Transverse colon (tissue), 4 donors: ENCODE results near the gene TMEM129. TPM values are rescaled to one million over a fixed set of nuclear protein-coding genes. Genes with fewer than 3 reads are reported as not detected.

Experiments used
- DNase-seq: peaks from one replicate; pipeline ENCODE4 v3.0.0-alpha.2; 2019
- H3K27ac ChIP-seq, 4 donors: fragments of 200-600 bp; sonication (generic); 2 replicates each; pipeline ENCODE4 v1.5.1; 2016 to 2018; ENCODE audit warnings: inconsistent platforms in 4 of 4
- H3K27me3 ChIP-seq: fragments of 200-600 bp; sonication (generic); 2 replicates; pipeline ENCODE4 v1.5.1; 2017; ENCODE audit warnings: inconsistent platforms
- H3K36me3 ChIP-seq, 4 donors: fragments of 200-600 bp; sonication (generic); 2 replicates each; pipeline ENCODE4 v1.5.1; 2017 to 2019; ENCODE audit warnings: inconsistent platforms in 4 of 4
- H3K4me1 ChIP-seq, 4 donors: fragments of 200-600 bp; sonication (generic); 2 replicates each; pipeline ENCODE4 v1.5.1; 2017 to 2020; ENCODE audit warnings: inconsistent platforms in 4 of 4
- H3K4me3 ChIP-seq, 4 donors: fragments of 200-600 bp; sonication (generic); 1 replicate in 1 of 4; 2 replicates in 3 of 4; pipeline versions ENCODE4 v1.5.1 to v1.6.1; 2017 to 2019; ENCODE audit warnings: inconsistent platforms in 4 of 4
- H3K9me3 ChIP-seq, 2 donors: fragments of 200-600 bp; sonication (generic); 2 replicates each; pipeline ENCODE4 v1.5.1; 2017 to 2019; ENCODE audit warnings: inconsistent platforms in 2 of 2
- EP300 ChIP-seq: sonication (generic); formaldehyde crosslinking; IDR thresholded peaks from one replicate; pipeline ENCODE4 v1.6.1; 2017; ENCODE audit warnings: antibody characterized with exemption, low read depth
- POLR2A ChIP-seq: fragments of 450-650 bp; IDR thresholded peaks from one replicate; pipeline ENCODE4 v1.6.1; 2016; ENCODE audit warnings: antibody characterized with exemption, mild to moderate bottlenecking, moderate library complexity
- POLR2AphosphoS5 ChIP-seq, 3 donors: sonication (generic); formaldehyde crosslinking; IDR thresholded peaks; one replicate each; pipeline ENCODE4 v1.6.1; 2016; ENCODE audit warnings: antibody characterized with exemption in 3 of 3
- WGBS, 2 donors: methylation state at CpG; one replicate each; pipeline ENCODE4 v1.1.5; 2018; ENCODE audit warnings: low coverage in 1 of 2; 5-methylcytosine and 5-hydroxymethylcytosine counted together
- in situ Hi-C, 4 donors: fragments of 200-750 bp; cut with MboI; loops; one replicate each; pipeline versions ENCODE4 v1.15.0 to v1.15.1; 2017; ENCODE audit warnings: low sequenced_read_pairs in 3 of 4, low pct_ligation_motif_present in 1 of 4, low pct_unique_long_range_greater_than_20kb in 1 of 4
- intact Hi-C: fragments of 100-400 bp; cut with DNase I; formaldehyde crosslinking; loops from one replicate; pipeline ENCODE4 v1.15.1; 2023; ENCODE audit warnings: low total_unique reads
- total RNA-seq, 4 donors: library from RNA; depleted of rRNA; stranded (reverse); fragments of >200 nt; gene quantifications; one replicate each; pipeline ENCODE4 v1.1.0, GENCODE V29; 2016
- TF ChIP-seq, protein P1 (sequence below), 5 experiments: fragments of 200-600 bp in 3 of 5; fragments of 450-650 bp in 2 of 5; sonication (generic) in 3 of 5; IDR thresholded peaks; 1 replicate in 2 of 5; 2 replicates in 3 of 5; pipeline ENCODE4 v1.5.1; 2016 to 2017; ENCODE audit warnings: antibody characterized with exemption in 5 of 5, inconsistent platforms in 3 of 5, mild to moderate bottlenecking in 2 of 5, moderate library complexity in 1 of 5

The TMEM129 gene
- total RNA-seq, 4 donors from 2014 or later: 66.1 to 116 (median 86.6) TPM

GRCh38 chr4:1682860-1683259, 38.3 kb downstream of the TMEM129 start:
- no peak for DNase-seq
- intact Hi-C loops: no loop called here
- 84 to 91% methylated on average over 5 to 13 of the region's 13 CpGs for WGBS, 2 donors

DNA sequence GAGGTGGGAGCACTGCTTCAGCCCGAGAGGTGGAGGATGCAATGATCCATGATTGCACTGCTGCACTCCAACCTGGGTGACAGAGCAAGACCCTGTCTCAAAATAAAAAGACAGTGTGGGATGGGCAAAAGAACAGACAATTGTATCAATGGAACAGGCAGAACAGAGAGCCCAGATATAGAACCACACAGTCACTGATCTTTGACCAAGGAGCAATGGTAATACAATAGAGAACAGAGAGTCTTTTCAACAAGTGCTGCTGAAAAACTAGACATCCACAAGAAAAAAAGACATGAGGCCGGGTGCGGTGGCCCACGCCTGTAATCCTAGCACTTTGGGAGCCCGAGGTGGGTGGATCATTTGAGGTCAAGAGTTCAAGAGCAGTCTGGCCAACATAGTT, 42.9 kb downstream of the TMEM129 start:
- no peaks in the 10 kb centered on the region for H3K9me3 ChIP-seq
- no peak for TF ChIP-seq EP300
- no peak for TF ChIP-seq POLR2A
- TF ChIP-seq, protein P1, sequence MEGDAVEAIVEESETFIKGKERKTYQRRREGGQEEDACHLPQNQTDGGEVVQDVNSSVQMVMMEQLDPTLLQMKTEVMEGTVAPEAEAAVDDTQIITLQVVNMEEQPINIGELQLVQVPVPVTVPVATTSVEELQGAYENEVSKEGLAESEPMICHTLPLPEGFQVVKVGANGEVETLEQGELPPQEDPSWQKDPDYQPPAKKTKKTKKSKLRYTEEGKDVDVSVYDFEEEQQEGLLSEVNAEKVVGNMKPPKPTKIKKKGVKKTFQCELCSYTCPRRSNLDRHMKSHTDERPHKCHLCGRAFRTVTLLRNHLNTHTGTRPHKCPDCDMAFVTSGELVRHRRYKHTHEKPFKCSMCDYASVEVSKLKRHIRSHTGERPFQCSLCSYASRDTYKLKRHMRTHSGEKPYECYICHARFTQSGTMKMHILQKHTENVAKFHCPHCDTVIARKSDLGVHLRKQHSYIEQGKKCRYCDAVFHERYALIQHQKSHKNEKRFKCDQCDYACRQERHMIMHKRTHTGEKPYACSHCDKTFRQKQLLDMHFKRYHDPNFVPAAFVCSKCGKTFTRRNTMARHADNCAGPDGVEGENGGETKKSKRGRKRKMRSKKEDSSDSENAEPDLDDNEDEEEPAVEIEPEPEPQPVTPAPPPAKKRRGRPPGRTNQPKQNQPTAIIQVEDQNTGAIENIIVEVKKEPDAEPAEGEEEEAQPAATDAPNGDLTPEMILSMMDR (IDR thresholded peaks at IDR 0.05): no peak
- TF ChIP-seq POLR2AphosphoS5 (IDR thresholded peaks at IDR 0.05): no peak
- H3K36me3 ChIP-seq: no peaks in the 10 kb centered on the region
- in situ Hi-C loops (no loop called here), intact Hi-C loops (no loop called here)
- H3K4me1 ChIP-seq: peaks cover 0 to 9% (median 3%) of the 10 kb centered on the region in 4 donors
- no peaks in the 10 kb centered on the region for H3K27me3 ChIP-seq
- H3K4me3 ChIP-seq: no peak overlapping the region
- no peak for DNase-seq
- 52 to 55% methylated on average over 4 to 5 of the region's 5 CpGs for WGBS, 2 donors
- H3K27ac ChIP-seq: no peak overlapping the region

More at GRCh38 chr4:1682860-1683259, 38.3 kb downstream of the TMEM129 start:
- TF ChIP-seq POLR2AphosphoS5 (IDR thresholded peaks at IDR 0.05): no peak
- peak overlapping the region in 2 of 4 donors; percentile 65 to 66 for H3K4me3 ChIP-seq
- peak overlapping the region; percentile 81 to 93 (median 90) for H3K27ac ChIP-seq
- H3K4me1 ChIP-seq: peaks cover 0 to 24% (median 12%) of the 10 kb centered on the region in 4 donors
- no peaks in the 10 kb centered on the region for H3K27me3 ChIP-seq
- no peaks in the 10 kb centered on the region for H3K9me3 ChIP-seq
- H3K36me3 ChIP-seq: no peaks in the 10 kb centered on the region
- in situ Hi-C loops: no loop called here

DNA sequence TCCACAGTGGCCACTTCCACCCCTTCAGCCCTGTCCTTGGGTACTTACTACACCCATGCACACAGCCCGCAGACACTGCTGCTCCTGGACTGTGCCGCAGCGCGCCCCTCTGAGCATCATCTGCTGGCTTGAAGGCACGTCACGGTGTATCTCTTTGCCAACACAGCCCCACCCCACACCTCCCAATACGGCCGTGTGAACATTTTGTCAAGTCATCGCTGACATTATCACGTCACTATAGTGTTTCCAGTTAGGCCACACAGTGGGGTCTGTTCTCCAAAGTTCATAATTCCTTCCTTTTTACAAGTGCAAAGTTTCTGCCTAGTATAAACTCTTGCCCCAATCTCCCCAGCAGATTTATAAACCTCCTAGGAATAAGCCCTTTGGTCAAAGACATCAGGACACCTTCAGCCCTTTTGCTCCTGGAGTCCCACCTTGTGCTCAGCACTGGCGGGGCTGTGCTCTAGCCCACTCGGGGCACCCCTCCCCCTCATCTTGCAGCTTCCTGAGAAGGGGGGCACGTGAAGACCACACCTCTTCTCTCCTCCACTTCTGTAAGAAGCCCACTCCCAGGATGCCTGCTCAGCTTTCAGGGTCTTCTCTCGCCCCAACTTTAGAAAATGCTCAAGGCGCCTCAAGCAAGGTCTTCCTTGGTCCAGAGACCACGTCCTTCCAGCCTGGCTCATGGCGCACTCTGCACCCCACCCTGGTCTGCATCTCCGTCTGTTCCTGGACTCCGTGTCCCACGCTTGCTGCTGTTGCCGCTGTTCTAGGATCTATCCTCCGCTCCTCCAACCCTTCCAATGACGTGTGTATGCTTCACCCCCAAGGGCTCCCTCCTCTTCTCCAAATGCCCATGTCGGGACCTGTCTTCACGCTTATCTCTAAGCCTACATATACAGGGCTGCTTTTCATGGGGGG, 44.3 kb downstream of the TMEM129 start:
- TF ChIP-seq POLR2AphosphoS5 (IDR thresholded peaks at IDR 0.05) (no peak), EP300 (no peak), POLR2A (no peak)
- TF ChIP-seq, protein P1 (IDR thresholded peaks at IDR 0.05): no peak
- Histone ChIP-seq H3K4me1 (peaks cover 0 to 4% (median 0%) of the 10 kb centered on the region in 4 donors), H3K27ac (no peak overlapping the region), H3K36me3 (no peaks in the 10 kb centered on the region), H3K27me3 (no peaks in the 10 kb centered on the region), H3K4me3 (no peak overlapping the region), H3K9me3 (no peaks in the 10 kb centered on the region)
- WGBS, 2 donors: 82 to 89% methylated on average over 10 to 25 of the region's 25 CpGs
- DNase-seq: no peak
- intact Hi-C loops (no loop called here), in situ Hi-C loops (no loop called here)

DNA sequence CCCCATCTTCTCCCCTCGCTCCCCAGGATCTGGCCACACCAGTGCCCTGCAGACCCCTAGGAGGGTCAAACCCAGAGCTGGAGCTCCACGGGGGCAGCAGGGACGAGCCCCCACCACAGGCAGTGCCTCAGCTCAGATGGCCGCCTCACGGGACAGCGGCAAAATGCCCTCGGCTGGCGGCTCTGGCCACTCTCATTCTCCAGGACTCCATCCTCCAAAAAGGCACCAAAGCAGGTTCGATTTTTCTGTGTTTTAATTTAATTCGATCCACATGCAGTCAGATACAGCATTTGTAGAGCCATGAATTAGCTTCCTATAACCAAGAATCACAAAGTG, 45.4 kb downstream of the TMEM129 start:
- WGBS, 2 donors: 82 to 90% methylated on average over 5 to 10 of the region's 10 CpGs
- Histone ChIP-seq H3K27ac (no peak overlapping the region), H3K4me1 (peaks cover 0 to 4% (median 0%) of the 10 kb centered on the region in 4 donors), H3K36me3 (no peaks in the 10 kb centered on the region), H3K27me3 (no peaks in the 10 kb centered on the region), H3K4me3 (no peak overlapping the region), H3K9me3 (no peaks in the 10 kb centered on the region)
- no peak for DNase-seq
- in situ Hi-C loops (no loop called here), intact Hi-C loops (no loop called here)
- TF ChIP-seq, protein P1 (IDR thresholded peaks at IDR 0.05): no peak
- TF ChIP-seq POLR2AphosphoS5 (IDR thresholded peaks at IDR 0.05) (no peak), EP300 (no peak), POLR2A (no peak)
